MCF 10A (cell line): ENCODE results near the gene PLXNA3. TPM values are rescaled to one million over a fixed set of nuclear protein-coding genes. Genes with fewer than 3 reads are reported as not detected.
A peak's percentile ranks its signal among the peaks of the same experiment; 100 is the strongest.

ENCODE experiments used
- BruUV-seq: library from RNA; stranded (reverse); fragments of 400-500 nt; replicated peaks from 2 replicates; lab custom pipeline; 2021; lab: Mats Ljungman, UMichigan
- CTCF ChIA-PET: fragments of 300-600 bp; sonication (Branson Sonifier 250); formaldehyde crosslinking; extraction: SDS; loops from one replicate; lab custom pipeline; 2021; ENCODE audit warnings: antibody characterized with exemption, inconsistent platforms; lab: Yijun Ruan, JAX
- POLR2A ChIA-PET: fragments of 300-600, 350-650 bp; sonication (Branson Sonifier 250); formaldehyde crosslinking; extraction: SDS; loops from one replicate; lab custom pipeline; 2020; ENCODE audit warnings: antibody characterized with exemption, inconsistent platforms; lab: Yijun Ruan, JAX
- DNase-seq: peaks from one replicate; pipeline ENCODE4 v3.0.0-alpha.2; 2018; ENCODE audit not compliant: unreplicated experiment
- H3K27ac Mint-ChIP-seq: one replicate; pipeline ENCODE4 v1.8.0; 2022; ENCODE audit warnings: mild to moderate bottlenecking, low read depth, mixed read lengths; ENCODE audit not compliant: unreplicated experiment
- H3K27me3 Mint-ChIP-seq: one replicate; pipeline ENCODE4 v1.8.0; 2022; ENCODE audit warnings: mixed read lengths; ENCODE audit not compliant: insufficient read depth, unreplicated experiment
- H3K36me3 Mint-ChIP-seq: one replicate; pipeline ENCODE4 v1.8.0; 2022; ENCODE audit warnings: mild to moderate bottlenecking, moderate library complexity, mixed read lengths; ENCODE audit not compliant: insufficient read depth, unreplicated experiment
- H3K4me1 Mint-ChIP-seq: one replicate; pipeline ENCODE4 v1.8.0; 2022; ENCODE audit warnings: mixed read lengths; ENCODE audit not compliant: insufficient read depth, unreplicated experiment
- H3K4me3 Mint-ChIP-seq: one replicate; pipeline ENCODE4 v1.8.0; 2022; ENCODE audit warnings: mild to moderate bottlenecking, moderate library complexity, mixed read lengths; ENCODE audit not compliant: unreplicated experiment
- H3K9me3 Mint-ChIP-seq: one replicate; pipeline ENCODE4 v1.8.0; 2022; ENCODE audit warnings: mixed read lengths; ENCODE audit not compliant: unreplicated experiment
- intact Hi-C: fragments of 100-400 bp; cut with micrococcal nuclease; formaldehyde crosslinking; loops from 2 replicates; pipeline ENCODE4 v1.14.1; 2022
- total RNA-seq: library from RNA; stranded (reverse); gene quantifications from 2 replicates; pipeline ENCODE4 v1.2.3, GENCODE V29; 2022
- TF ChIP-seq, protein P1 (sequence below): fragments of 200-600 bp; IDR thresholded peaks from one replicate; pipeline ENCODE4 v1.8.0; 2022; ENCODE audit warnings: antibody characterized with exemption, mild to moderate bottlenecking; ENCODE audit not compliant: unreplicated experiment

The PLXNA3 gene
- total RNA-seq, 1 experiment from 2014 or later, result 48.0 TPM

- BruUV-seq, result no TSS peak
- H3K4me1 Mint-ChIP-seq, result no peaks in the 10 kb centered on the region
- ChIA-PET POLR2A (interaction anchor here (0.7 to 1.4 kb wide), 2 partner anchors 10 to 25 kb away, joined by 3 to 4 read pairs; no protein-coding TSS in a partner anchor), CTCF (interaction anchor here (0.6 to 1.2 kb wide), 4 partner anchors 9 to 101 kb away, joined by 3 read pairs; no protein-coding TSS in a partner anchor)
- H3K9me3 Mint-ChIP-seq, result no peaks in the 10 kb centered on the region
- H3K27me3 Mint-ChIP-seq, result peaks cover 26% of the 10 kb centered on the region
- H3K4me3 Mint-ChIP-seq, result no peak overlapping the region
- intact Hi-C loops, result no loop called here
- peaks cover 31% of the 10 kb centered on the region for H3K36me3 Mint-ChIP-seq
- DNase-seq, result no peak
- no peak overlapping the region for H3K27ac Mint-ChIP-seq
- TF ChIP-seq, protein P1, sequence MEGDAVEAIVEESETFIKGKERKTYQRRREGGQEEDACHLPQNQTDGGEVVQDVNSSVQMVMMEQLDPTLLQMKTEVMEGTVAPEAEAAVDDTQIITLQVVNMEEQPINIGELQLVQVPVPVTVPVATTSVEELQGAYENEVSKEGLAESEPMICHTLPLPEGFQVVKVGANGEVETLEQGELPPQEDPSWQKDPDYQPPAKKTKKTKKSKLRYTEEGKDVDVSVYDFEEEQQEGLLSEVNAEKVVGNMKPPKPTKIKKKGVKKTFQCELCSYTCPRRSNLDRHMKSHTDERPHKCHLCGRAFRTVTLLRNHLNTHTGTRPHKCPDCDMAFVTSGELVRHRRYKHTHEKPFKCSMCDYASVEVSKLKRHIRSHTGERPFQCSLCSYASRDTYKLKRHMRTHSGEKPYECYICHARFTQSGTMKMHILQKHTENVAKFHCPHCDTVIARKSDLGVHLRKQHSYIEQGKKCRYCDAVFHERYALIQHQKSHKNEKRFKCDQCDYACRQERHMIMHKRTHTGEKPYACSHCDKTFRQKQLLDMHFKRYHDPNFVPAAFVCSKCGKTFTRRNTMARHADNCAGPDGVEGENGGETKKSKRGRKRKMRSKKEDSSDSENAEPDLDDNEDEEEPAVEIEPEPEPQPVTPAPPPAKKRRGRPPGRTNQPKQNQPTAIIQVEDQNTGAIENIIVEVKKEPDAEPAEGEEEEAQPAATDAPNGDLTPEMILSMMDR, result no peak
These were observed 23.5 kb upstream of the PLXNA3 start for GRCh38 chrX:154434394-154435168.

- intact Hi-C loops, result no loop called here
- TF ChIP-seq, protein P1, result no peak
- Mint-ChIP-seq H3K27ac (no peak overlapping the region), H3K9me3 (no peaks in the 10 kb centered on the region), H3K4me3 (no peak overlapping the region), H3K36me3 (peaks cover 31% of the 10 kb centered on the region), H3K27me3 (peaks cover 24% of the 10 kb centered on the region), H3K4me1 (no peaks in the 10 kb centered on the region)
- no peak for DNase-seq
- ChIA-PET CTCF (interaction anchor here (0.6 to 1.2 kb wide), 3 partner anchors 62 to 100 kb away, joined by 3 read pairs; no protein-coding TSS in a partner anchor), POLR2A (interaction anchor here (1.4 kb wide), 1 partner anchor 25 kb away, joined by 4 read pairs; no protein-coding TSS in a partner anchor)
- no TSS peak for BruUV-seq
These were observed 22.8 kb upstream of the PLXNA3 start for GRCh38 chrX:154435171-154435733.

DNA sequence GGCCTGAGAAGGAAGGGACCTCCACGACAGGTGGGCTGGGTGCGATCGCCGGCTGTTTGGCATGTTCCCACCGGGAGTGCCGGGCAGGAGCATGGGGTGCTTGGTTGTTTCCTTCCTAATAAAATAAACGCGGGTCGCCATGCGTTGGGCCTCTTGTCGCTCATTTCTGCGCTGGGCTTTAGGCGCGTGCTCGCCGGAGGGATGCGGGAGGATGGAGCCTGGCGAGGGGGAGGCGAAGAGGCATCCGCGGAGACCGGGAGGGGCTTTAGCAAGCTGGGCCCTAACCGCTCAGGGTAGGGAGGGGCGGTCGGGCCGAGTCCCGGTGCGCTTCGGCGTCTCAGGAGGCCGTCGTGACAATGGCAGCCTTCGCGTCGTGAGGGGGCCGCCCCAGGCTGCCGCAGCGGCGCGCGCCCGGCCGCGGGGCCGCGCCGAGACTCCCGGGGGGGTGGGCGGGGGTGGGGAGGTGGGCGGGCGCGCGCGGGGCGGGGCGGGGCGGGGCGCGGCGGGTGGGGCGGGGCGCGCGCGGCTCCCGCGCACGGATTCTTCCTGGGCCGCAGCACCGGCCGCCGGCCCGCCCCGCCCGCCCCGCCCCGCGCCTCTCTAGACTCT lies 21.6 kb upstream of the PLXNA3 start:
- ChIA-PET POLR2A (interaction anchor here (0.7 kb wide), 1 partner anchor 167 kb away, joined by 5 read pairs; no protein-coding TSS in a partner anchor), CTCF (no interaction called here)
- Mint-ChIP-seq H3K27ac (no peak overlapping the region), H3K4me3 (peak overlapping the region; percentile 76), H3K36me3 (peaks cover 25% of the 10 kb centered on the region), H3K9me3 (no peaks in the 10 kb centered on the region), H3K4me1 (no peaks in the 10 kb centered on the region), H3K27me3 (peaks cover 12% of the 10 kb centered on the region)
- no TSS peak for BruUV-seq
- no peak for DNase-seq
- intact Hi-C loops, result no loop called here
- TF ChIP-seq, protein P1, result no peak
